Osteoblast (primary cell): ENCODE data around the gene HDAC6. TPM values are rescaled to one million over a fixed set of nuclear protein-coding genes. Genes with fewer than 3 reads are reported as not detected.

Experiments used
- small RNA-seq: library from RNA; depleted of rRNA; stranded (forward); fragments of <200 nt; gene quantifications from one replicate; pipeline ENCODE3, GENCODE V24; 2012
- total RNA-seq: library from RNA; depleted of rRNA; stranded (reverse); fragments of >200 nt; gene quantifications from 2 replicates; pipeline ENCODE4 v1.2.3, GENCODE V29; 2012

HDAC6 gene
- total RNA-seq, 1 donor, result 30.4 TPM

Small RNAs within 50 kb of the gene (small RNA-seq; reads per million reads assigned to genes)
- gene RNU6-29P, result not detected

Other genes starting within 250 kb of the HDAC6 start
- gene RBM3, start 227.6 kb upstream of the HDAC6 start, total RNA-seq, result 441 and 527 TPM in 2 replicates
- 78.1 and 88.7 TPM in 2 replicates for gene WDR13, start 204.6 kb upstream of the HDAC6 start, total RNA-seq
- 0.36 TPM in 1 of 2 replicates, not detected in the other for gene WAS, start 118.3 kb upstream of the HDAC6 start, total RNA-seq
- 2.5 and 2.7 TPM in 2 replicates for gene SUV39H1, start 105.3 kb upstream of the HDAC6 start, total RNA-seq
- not detected in 2 replicates for gene GLOD5, start 40.3 kb upstream of the HDAC6 start, total RNA-seq
- gene GATA1, start 15.5 kb upstream of the HDAC6 start, total RNA-seq, result not detected in 2 replicates
- gene ERAS, start 24.4 kb downstream of the HDAC6 start, total RNA-seq, result not detected in 2 replicates
- gene PCSK1N, start 33.5 kb downstream of the HDAC6 start, total RNA-seq, result not detected in 2 replicates
- gene TIMM17B, start 95.7 kb downstream of the HDAC6 start, total RNA-seq, result 20.6 and 24.2 TPM in 2 replicates
- 32.9 and 33.6 TPM in 2 replicates for gene PQBP1, start 95.9 kb downstream of the HDAC6 start, total RNA-seq
- gene SLC35A2, start 109.6 kb downstream of the HDAC6 start, total RNA-seq, result 15.3 and 15.6 TPM in 2 replicates
- 4.3 and 4.7 TPM in 2 replicates for gene PIM2, start 117.0 kb downstream of the HDAC6 start, total RNA-seq
- gene OTUD5, start 155.5 kb downstream of the HDAC6 start, total RNA-seq, result 31.2 and 33.7 TPM in 2 replicates
- 0.29 and 0.36 TPM in 2 replicates for gene KCND1, start 169.8 kb downstream of the HDAC6 start, total RNA-seq
- 14.4 and 15.6 TPM in 2 replicates for gene GRIPAP1, start 200.2 kb downstream of the HDAC6 start, total RNA-seq
- gene TFE3, start 241.3 kb downstream of the HDAC6 start, total RNA-seq, result 36.2 and 46.7 TPM in 2 replicates